Tibial nerve (tissue), 4 donors: ENCODE results near the gene MRPL51.

ENCODE experiments used
- EP300 ChIP-seq, 2 donors: sonication (generic); formaldehyde crosslinking; IDR thresholded peaks; one replicate each; pipeline ENCODE4 v1.6.1; 2017; ENCODE audit warnings: antibody characterized with exemption in 2 of 2, mild to moderate bottlenecking in 1 of 2
- TF ChIP-seq, protein P1 (sequence below), 5 experiments: fragments of 200-600 bp in 3 of 5; fragments of 450-650 bp in 2 of 5; sonication (generic) in 3 of 5; IDR thresholded peaks; one replicate each; pipeline ENCODE4 v1.5.1; 2016 to 2019; ENCODE audit warnings: antibody characterized with exemption in 5 of 5, mild to moderate bottlenecking in 3 of 5, moderate library complexity in 2 of 5

DNA sequence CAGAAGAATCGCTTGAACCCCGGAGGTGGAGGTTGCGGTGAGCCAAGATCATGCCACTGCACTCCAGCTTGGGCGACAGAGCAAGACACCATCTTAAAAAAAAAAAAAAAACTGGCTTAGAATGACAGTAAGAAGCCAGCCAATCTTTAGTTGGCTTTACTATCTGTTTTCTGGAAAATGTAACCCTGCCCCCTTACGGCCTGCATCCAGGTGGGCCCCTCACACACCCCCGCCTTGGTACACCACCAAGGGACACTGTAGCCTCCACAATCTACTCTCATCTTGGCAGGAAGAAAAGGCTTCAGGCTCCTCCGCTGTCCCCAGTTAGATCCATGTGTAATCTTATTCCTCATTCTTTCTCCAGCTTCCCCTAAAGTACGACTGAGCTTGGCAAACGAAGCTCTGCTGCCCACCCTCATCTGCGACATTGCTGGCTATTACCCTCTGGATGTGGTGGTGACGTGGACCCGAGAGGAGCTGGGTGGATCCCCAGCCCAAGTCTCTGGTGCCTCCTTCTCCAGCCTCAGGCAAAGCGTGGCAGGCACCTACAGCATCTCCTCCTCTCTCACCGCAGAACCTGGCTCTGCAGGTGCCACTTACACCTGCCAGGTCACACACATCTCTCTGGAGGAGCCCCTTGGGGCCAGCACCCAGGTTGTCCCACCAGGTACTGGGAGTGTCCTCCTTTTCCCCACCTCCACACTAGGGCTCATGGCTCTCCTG, 34.6 kb downstream of the MRPL51 start:
- TF ChIP-seq, protein P1, sequence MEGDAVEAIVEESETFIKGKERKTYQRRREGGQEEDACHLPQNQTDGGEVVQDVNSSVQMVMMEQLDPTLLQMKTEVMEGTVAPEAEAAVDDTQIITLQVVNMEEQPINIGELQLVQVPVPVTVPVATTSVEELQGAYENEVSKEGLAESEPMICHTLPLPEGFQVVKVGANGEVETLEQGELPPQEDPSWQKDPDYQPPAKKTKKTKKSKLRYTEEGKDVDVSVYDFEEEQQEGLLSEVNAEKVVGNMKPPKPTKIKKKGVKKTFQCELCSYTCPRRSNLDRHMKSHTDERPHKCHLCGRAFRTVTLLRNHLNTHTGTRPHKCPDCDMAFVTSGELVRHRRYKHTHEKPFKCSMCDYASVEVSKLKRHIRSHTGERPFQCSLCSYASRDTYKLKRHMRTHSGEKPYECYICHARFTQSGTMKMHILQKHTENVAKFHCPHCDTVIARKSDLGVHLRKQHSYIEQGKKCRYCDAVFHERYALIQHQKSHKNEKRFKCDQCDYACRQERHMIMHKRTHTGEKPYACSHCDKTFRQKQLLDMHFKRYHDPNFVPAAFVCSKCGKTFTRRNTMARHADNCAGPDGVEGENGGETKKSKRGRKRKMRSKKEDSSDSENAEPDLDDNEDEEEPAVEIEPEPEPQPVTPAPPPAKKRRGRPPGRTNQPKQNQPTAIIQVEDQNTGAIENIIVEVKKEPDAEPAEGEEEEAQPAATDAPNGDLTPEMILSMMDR (IDR thresholded peaks at IDR 0.05) = no peak
- no peak for TF ChIP-seq EP300 (IDR thresholded peaks at IDR 0.05)
